ENCODE measurements around the gene NEK8. TPM values are rescaled to one million over a fixed set of nuclear protein-coding genes. Genes with fewer than 3 reads are reported as not detected.
"Not testable (repeated sequence)": the region's sequence is repeated elsewhere in the genome, so short reads cannot be mapped to it uniquely, and the experiment has no call there.

Gene NEK8
- total RNA-seq, 2 donors from 2014 or later, result 5.1 to 13.2 TPM

- Histone ChIP-seq H3K36me3 (peaks cover 5 to 7% of the 10 kb centered on the region in 2 donors), H3K4me1 (replicated peaks) (peaks cover 30% of the 10 kb centered on the region), H3K27me3 (replicated peaks; ENCODE audit: insufficient read depth) (no peaks in the 10 kb centered on the region), H3K9me3 (no peaks in the 10 kb centered on the region), H3K4me3 (peak overlapping the region; percentile 75 to 79), H3K27ac (peak overlapping the region; percentile 83 to 87)
- DNase-seq (ENCODE audit: low spot score), result no peak
- 2% methylated on average over 30 of the region's 30 CpGs for WGBS
- TF ChIP-seq, protein P1, sequence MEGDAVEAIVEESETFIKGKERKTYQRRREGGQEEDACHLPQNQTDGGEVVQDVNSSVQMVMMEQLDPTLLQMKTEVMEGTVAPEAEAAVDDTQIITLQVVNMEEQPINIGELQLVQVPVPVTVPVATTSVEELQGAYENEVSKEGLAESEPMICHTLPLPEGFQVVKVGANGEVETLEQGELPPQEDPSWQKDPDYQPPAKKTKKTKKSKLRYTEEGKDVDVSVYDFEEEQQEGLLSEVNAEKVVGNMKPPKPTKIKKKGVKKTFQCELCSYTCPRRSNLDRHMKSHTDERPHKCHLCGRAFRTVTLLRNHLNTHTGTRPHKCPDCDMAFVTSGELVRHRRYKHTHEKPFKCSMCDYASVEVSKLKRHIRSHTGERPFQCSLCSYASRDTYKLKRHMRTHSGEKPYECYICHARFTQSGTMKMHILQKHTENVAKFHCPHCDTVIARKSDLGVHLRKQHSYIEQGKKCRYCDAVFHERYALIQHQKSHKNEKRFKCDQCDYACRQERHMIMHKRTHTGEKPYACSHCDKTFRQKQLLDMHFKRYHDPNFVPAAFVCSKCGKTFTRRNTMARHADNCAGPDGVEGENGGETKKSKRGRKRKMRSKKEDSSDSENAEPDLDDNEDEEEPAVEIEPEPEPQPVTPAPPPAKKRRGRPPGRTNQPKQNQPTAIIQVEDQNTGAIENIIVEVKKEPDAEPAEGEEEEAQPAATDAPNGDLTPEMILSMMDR (IDR thresholded peaks at IDR 0.05), result peak in 1 of 4 experiments; percentile 13
- TF ChIP-seq POLR2AphosphoS5 (IDR thresholded peaks at IDR 0.05) (no peak), POLR2A (IDR thresholded peaks at IDR 0.05) (no peak)
- intact Hi-C loops (cut with DNase I), result loop anchor here (10.0 kb wide), 1 partner anchor 194 kb away; no protein-coding TSS in a partner anchor
Measured at GRCh38 chr17:28720247-28720996, 8.2 kb upstream of the NEK8 start.

GRCh38 chr17:28720997-28721329, 7.6 kb upstream of the NEK8 start:
- Histone ChIP-seq H3K4me1 (replicated peaks) (peaks cover 30% of the 10 kb centered on the region), H3K27ac (peak overlapping the region; percentile 83 to 87), H3K4me3 (peak overlapping the region; percentile 75 to 79)
- H3K9me3 ChIP-seq; DNase-seq (ENCODE audit: low spot score); H3K27me3 ChIP-seq (replicated peaks; ENCODE audit: insufficient read depth); H3K36me3 ChIP-seq: not testable (repeated sequence)
- intact Hi-C loops (cut with DNase I), result loop anchor here (10.0 kb wide), 1 partner anchor 194 kb away; no protein-coding TSS in a partner anchor
- whole genome bisulfite sequencing, result 26% methylated on average over 19 of the region's 19 CpGs

- no peaks in the 10 kb centered on the region for H3K9me3 ChIP-seq
- intact Hi-C loops (cut with DNase I), result loop anchor here (10.0 kb wide), 1 partner anchor 192 kb away; no protein-coding TSS in a partner anchor
- WGBS, result 65% methylated on average over 7 of the region's 7 CpGs
- H3K27me3 ChIP-seq (replicated peaks; ENCODE audit: insufficient read depth), result no peaks in the 10 kb centered on the region
- H3K4me3 ChIP-seq, result no peak overlapping the region
- peaks cover 5 to 7% of the 10 kb centered on the region in 2 donors for H3K36me3 ChIP-seq
- peak overlapping the region; percentile 83 to 99 for H3K27ac ChIP-seq
- DNase-seq (ENCODE audit: low spot score), result no peak
- peaks cover 23% of the 10 kb centered on the region for H3K4me1 ChIP-seq (replicated peaks)
- TF ChIP-seq POLR2A (IDR thresholded peaks at IDR 0.05) (no peak), POLR2AphosphoS5 (IDR thresholded peaks at IDR 0.05) (no peak)
- TF ChIP-seq, protein P1 (IDR thresholded peaks at IDR 0.05), result no peak
Measured at GRCh38 chr17:28722417-28723158, 6.0 kb upstream of the NEK8 start.

DNA sequence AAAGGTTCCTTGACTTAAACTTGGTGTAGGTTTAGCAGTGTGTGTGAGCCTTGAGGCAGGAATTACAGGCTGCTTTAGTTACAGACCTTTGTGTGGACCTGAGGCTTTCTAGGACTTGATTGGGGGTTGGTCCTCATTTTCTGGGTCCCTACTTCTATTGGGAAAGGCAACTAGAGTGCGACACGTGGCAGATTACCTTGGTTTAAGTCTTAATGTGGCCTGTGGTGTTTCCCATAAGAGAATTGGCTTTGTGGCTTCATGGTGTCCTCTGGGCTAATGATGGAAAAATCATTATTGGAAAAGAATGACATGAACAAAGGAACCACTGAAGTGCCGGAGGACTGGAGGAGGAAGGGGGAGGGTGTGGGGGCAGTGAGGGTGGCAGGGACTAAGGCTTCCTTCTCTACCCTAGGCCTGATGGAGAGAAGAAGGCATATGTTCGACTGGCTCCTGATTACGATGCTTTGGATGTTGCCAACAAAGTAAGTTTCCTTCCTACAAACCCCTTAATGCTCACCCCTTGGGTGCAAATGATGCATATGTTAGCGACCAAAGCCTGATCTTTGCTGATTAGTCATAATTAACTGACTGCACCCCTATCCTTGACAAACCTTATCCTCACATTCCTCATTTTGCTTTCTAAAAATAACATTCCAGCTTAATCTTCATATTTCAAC, 5.3 kb upstream of the NEK8 start:
- Histone ChIP-seq H3K4me1 (replicated peaks) (peaks cover 23% of the 10 kb centered on the region), H3K4me3 (no peak overlapping the region), H3K36me3 (peaks cover 5 to 7% of the 10 kb centered on the region in 2 donors), H3K9me3 (no peaks in the 10 kb centered on the region), H3K27me3 (replicated peaks; ENCODE audit: insufficient read depth) (no peaks in the 10 kb centered on the region), H3K27ac (peak overlapping the region; percentile 99)
- TF ChIP-seq POLR2A (IDR thresholded peaks at IDR 0.05), result no peak
- no peak for TF ChIP-seq POLR2AphosphoS5 (IDR thresholded peaks at IDR 0.05)
- TF ChIP-seq, protein P1 (IDR thresholded peaks at IDR 0.05), result no peak
- intact Hi-C loops (cut with DNase I), result loop anchor here (10.0 kb wide), 1 partner anchor 192 kb away; no protein-coding TSS in a partner anchor
- DNase-seq (ENCODE audit: low spot score), result no peak
- 65% methylated on average over 6 of the region's 6 CpGs for WGBS

Measured in prostate gland (tissue), 2 donors.